ENCODE results near the gene RAD51C.

DNA sequence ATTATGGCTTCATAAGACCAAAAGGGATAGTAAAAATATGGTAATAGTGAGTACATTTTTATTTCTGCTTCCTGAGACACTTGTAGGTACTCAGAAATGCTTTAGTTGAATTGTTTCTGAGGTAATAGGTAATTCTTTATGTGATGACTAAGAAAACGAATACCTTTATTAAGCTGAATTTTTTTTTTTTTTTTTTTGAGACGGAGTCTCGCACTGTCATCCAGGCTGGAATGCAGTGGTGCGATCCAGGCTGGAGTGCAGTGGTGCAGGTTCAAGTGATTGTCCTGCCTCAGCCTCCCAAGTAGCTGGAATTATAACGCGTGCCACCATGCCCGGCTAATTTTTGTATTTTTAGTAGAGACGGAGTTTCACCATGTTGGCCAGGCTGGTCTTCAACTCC is 1.9 kb downstream of the RAD51C start:
- no peak for TF ChIP-seq POLR2AphosphoS5 (IDR thresholded peaks at IDR 0.05)
- TF ChIP-seq, protein P1, sequence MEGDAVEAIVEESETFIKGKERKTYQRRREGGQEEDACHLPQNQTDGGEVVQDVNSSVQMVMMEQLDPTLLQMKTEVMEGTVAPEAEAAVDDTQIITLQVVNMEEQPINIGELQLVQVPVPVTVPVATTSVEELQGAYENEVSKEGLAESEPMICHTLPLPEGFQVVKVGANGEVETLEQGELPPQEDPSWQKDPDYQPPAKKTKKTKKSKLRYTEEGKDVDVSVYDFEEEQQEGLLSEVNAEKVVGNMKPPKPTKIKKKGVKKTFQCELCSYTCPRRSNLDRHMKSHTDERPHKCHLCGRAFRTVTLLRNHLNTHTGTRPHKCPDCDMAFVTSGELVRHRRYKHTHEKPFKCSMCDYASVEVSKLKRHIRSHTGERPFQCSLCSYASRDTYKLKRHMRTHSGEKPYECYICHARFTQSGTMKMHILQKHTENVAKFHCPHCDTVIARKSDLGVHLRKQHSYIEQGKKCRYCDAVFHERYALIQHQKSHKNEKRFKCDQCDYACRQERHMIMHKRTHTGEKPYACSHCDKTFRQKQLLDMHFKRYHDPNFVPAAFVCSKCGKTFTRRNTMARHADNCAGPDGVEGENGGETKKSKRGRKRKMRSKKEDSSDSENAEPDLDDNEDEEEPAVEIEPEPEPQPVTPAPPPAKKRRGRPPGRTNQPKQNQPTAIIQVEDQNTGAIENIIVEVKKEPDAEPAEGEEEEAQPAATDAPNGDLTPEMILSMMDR (IDR thresholded peaks at IDR 0.05) = no peak

All from prostate gland (tissue), 2 donors.